HG03571 (cell line): Measurements from ENCODE around the gene ADCY6.

Source experiments
- ATAC-seq: cut with Tn5 transposase; IDR thresholded peaks from one replicate; pipeline ENCODE4 v1.9.1; 2021; ENCODE audit not compliant: unreplicated experiment

Gene ADCY6

DNA sequence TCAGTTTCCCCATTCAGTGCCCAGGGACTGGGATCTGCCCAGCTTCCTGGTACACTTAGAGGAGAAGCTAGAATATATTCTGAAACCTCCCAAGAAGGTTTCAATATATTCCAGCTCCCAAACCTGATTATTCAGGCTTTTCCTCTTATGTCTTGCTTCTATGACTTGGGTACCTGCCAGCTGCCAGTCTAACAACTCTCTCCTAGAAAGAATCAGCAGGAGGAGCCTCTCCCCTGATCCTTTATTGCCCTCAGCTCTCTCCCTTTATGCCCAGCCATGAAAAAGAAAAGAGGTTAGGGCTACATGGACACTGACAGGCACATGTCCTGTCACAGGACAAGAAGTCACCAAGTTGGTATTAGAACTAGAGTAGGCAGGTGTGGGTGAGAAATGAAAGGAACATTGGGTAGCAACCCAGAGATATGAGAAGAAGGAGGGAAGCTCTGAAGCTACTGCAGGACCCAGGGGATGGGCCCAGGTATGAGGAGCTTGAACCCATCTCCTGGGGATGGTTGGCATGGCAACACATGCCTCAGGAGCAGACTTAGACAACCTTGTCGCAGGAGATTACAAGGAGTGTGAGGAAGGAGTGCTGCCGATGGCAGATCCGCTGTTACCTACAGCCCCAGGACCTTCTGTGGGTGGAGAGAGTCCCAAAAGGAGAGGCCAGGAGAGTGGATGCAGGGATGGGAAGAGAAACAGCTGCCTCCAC is 27.4 kb upstream of the ADCY6 start:
- no peak for ATAC-seq

DNA sequence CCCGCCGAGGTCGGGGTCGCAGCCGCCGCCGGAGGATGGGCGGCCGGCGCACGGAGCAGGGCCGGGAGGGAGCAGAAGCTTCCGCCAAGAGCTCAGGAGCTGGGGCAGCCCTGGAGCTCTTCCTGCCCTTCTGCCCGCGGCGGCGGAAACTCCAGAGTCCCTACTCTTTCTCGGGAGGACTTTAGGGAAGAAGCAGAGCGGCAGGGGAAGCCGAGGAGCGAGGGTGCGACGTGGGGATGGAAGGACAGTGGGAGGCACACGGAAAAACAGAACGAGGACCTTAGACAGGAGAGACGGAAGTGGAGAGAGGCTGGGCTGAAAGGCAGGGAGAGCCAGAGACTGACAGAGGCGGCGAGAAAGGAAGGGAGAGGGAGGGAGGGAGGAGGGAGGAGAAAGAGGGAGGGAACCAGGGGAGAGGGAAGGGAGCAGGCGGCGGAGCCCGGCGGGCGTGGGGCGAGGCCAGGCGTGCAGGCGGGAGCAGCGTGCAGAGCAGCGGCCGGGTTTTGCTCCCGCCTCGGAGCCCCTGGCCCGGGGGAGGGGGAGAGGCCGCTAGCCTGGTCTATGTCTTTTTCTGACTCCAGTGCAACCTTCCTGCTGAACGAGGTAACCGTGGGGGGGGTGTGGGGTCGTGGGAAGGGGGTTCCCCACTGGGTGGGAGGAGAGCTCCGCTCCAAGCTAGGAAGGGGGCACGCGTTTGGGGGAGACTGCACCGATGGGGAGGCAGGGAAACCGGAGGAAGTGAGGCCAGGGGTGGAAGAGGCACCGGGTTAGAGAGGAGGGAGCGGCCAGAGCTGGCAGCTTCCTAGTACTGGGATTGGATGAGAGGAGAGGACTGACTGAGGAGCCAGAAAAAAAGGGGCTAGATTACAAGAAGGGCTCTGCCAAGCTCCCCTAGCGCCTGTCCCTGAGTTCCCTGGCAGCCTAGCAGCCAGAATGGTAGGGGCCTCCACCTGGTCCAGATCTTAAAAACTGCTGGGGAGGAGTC is 26.5 kb upstream of the ADCY6 start:
- peak; percentile 13 for ATAC-seq

DNA sequence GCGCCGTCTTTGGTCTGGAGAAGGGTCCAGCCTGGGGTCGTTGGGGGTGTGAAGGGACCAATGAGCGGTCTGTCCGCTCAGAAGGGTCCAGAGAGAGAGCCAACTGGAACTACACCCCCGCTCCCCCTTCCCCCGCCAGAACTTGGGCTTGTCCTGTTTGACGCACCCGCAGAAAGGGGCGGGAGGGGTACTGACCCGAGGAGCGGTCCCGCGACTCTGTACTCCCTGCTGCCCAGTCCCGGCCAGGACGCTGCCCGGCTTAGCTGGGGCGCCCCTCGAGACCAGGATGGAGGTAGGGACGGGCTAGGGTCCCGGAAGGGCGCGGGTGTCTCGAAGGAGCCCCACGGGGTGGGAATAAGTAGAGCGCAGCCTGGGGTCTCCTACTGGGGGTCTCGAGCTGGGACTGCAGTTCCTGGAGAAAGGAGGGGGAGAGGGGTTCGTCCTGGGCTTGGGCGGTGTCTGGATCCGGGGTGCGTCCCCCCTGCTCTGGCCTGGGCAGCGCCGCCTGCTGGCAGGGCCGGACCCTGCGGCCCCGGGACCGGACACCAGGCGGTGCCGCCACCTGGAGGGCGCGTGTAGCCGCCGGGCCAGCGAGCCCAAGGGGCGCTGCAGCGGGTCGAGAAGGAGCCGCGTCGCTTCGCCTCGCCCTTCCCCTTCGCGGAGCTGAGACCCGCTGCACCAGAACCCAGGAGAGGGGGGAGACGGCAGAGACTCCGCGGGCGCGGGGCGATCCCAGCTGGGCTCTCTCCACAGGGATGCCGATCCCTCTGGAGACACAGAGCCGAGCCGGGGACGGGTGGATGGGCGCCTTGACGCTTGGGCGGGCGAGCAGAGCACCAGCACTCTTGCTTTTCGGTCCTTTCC is 25.6 kb upstream of the ADCY6 start:
- ATAC-seq = peak; percentile 83

DNA sequence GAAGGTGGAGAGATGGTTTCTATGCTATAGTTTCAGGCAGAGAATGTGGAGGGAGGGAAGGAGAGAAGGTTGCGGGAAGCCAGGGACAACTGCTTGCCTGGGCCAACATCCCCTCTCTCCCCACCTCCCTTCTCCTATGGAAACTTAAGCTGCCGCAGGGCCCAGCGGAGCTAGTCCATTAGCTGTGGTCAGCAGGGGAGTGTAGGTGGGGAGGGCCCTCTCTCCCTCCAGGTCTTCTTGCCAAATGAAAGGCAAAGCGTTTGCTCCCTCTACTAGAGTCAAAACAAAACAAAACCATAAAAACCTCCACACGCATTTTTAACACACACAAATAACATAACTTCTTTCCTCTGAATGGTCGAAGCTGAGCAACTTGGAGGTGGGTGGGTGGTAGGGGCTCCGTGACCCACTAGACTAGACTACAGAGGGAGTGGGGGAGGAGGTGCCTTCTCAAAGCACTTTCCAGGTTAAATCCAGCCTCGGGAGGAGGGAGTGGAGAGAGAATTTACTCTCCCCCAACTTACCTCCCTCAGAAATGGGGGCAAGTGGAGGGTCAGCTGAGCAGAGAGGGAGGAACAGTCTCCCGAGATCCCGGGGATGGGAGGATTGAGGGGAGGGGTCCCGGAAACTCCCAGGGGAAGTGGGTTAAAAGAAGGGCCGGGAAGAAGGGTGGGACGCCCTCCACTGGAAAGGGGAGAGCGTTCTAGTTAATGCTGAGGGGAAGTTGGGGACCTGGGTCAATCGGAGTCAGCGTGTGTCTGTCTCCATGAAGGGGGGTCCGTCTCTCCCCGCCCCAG is 24.8 kb upstream of the ADCY6 start:
- ATAC-seq = no peak

DNA sequence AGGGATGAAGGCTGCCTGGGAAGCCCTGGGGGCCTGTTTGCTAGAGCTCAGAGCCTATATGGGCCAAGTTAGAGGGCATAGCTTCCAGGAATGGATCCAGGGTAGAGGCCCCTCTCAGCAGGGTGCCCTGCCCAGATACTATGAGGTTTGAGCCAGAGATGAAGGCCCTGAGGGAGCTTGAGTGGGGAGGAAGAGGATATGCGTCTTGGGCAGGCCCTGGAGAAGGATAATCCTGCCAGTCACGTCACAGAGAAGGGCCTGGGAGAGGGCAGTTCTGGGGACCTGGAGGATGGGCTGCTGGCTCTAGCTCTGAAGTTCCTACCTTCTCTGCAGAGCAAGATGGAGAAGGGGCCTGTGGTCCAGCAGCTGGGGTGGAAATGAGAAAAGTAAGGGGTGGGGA is 23.5 kb upstream of the ADCY6 start:
- no peak for ATAC-seq

DNA sequence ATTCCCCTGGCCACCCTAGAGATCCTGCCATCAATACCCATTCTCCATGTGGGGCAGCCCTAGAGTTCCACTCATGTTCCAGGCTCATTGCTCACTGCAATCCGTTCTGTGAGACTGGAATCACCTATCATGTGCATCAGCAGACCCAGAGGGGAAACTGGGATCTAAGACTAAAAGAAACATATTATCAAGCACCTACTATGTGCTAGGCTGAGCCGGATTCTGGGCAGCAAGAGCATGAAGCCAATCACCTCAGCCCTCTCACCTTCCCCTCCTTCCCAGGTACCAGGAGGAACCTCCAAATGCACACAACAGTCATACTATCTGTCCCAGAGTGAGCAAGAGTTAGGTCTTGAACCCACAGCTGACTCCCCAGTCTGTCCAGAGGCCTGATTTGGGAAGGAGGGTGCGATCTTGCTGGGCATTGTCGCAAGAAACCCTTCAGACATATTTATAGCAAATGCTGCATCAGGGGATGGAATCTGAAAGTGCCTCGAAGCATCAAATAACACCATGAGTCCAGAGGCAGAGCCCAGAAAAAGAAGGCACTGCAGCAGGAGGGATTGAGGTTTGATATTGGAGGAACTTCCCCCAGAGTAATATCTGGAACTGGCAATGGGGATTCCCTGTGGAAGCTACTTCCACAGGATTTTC is 22.7 kb upstream of the ADCY6 start:
- ATAC-seq = no peak

DNA sequence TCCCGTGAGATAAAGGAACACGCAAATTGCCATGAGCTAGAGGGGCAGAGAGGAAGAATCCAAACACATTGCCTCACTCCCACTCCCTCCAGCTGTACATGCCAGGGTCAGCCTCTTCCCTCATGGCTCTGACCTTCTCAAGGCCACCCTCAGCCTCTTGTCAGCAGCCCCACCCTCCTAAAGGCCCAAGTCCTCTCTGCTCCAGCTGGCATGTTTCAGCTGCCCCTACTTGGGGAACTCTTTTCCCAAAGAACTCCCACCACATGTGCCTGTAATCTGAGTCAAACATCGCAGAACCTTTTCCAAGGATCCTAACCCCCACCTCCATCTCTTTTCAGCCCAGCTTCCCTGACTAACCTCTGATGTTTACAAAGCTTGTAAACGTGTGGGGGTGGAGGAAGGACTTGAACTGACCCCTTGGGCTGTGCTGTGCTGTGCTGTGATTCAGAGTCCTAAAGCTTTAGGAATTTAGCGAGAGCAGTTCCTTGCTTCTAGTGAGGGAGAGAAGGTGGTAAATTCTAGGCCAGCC is 22.1 kb upstream of the ADCY6 start:
- ATAC-seq = no peak

DNA sequence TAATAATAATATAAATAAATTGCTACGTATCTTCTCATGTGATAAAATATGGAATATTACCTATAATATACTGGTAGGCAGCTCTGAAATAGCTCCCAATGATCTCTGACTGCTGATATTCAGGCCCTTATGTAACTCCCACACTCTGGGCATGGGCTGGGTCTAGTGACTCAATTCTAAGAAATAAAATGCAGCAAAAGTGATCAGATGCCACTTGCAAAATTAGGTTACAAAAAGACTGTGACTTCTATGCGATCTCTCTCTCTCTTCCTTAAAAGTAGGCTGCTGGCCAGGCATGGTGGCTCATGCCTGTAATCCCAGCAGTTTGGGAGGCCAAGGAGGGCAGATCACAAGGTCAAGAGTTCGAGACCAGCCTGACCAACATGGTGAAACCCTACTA is 19.1 kb upstream of the ADCY6 start:
- no peak for ATAC-seq

DNA sequence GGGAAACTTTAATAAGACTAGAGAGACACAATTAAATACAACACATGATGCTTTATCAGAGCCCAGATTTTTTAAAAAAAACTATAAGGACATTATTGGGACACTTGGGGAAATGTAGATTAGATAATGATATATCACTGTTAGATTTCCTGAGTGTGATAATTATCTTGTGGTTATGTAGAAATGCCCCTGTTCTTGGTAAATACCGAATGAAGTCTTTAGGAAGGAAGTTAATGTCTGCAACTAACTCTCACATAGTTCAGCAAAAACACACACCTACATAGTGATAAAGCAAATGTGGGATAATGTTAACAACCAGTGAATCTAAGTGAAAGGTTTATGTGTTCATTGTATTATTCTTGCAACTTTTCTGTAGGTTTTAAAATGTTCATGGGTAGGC is 14.8 kb upstream of the ADCY6 start:
- ATAC-seq = no peak

DNA sequence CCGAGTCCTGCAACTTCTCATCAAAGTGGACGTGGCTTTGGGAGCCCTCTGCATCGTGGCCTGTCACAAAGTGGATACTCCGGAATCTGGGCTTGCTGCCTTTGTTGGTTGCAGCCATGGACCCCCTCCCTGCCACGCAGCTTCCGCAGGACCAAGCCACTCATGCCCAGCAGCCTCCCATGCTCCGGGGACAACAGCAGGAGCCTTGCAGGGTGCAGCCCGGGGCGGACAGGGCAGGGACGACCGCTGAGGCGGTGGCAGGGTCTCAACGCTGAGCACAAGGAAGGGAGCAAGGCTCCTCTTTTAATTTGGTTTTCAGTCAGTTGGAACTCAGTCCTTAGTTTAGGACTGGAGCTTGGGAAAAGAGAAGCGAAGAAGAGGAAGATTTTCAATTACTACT is 12.1 kb upstream of the ADCY6 start:
- no peak for ATAC-seq

DNA sequence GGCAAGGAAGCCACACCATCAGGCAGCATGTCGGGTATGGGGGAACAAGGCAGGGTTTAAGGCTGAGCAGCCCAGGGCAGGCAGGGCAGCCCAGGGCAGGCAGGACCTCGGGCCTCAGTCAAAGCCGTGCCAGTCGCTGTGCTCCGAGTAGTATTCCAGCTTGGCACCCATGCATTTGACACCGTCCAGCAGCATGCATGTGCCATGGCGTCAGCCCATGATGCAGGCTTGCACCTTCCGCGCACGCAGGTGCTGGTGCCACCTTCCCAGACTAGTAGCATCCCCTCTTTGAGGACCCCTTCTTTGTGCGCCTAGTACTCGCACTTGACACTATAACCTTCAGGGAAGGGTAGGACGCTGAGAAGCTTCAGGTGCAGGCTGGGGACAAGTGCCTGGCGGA is 11.6 kb upstream of the ADCY6 start:
- ATAC-seq = no peak

DNA sequence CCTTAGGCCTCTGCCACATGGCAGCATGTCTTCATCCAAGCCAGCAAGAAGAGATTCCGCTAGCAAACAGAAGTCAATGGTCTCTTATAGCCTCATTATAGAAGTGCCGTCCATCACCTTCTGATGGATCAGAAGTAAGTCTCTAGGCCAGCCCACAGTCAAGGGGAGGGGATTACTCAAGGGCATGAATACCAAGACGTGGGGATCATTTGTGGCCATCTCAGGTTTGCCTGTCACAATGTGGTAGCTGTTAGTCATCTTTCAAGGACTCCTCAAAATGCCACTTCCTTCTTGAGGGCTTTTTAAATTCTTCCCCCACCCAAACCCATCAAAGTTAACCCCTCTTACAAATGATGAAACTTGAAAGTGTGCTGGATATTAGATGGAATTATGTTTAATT is 8.1 kb upstream of the ADCY6 start:
- no peak for ATAC-seq

DNA sequence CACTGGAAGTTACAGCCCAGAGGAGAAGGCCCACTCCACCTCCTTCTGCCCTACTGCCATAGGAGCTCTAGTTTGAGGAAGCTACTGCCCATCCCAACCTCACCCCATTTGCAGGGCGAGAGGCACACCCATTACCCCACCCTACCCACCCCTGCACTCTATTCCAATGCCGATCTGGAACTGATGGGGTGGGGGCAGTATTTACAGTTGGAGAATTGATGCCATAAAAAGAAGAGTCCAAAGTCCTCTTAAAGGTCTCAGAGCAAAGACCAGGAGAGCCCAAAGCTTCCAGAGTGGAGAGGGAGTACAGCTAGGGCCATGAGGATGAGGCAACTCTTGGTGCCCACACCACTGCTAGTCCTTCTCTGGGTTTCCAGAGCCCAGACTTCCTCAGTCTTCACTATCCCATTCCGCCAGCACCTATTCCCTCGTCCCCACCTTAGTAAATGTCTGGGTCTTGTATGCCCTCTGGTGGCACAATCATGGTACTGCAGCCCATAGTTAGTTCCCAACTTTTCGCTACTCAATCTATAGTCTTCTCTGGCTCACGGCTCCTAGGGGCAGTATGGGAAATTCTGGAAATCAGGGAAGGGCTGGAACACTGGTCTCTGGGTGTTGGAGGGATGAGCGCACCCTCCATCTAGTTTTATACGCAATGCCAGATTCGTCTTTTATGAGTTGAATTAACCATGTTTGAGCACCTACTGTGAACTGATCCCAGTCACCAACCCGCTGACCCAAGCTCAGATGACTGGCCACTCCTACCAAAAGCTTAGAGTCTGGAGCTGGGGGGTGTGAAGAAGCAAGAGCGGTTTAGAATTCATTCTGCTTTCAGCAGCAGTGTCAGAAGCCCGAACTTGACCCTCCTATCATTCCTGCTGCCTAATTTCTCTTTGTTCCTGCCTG is 6.9 kb upstream of the ADCY6 start:
- ATAC-seq = no peak

DNA sequence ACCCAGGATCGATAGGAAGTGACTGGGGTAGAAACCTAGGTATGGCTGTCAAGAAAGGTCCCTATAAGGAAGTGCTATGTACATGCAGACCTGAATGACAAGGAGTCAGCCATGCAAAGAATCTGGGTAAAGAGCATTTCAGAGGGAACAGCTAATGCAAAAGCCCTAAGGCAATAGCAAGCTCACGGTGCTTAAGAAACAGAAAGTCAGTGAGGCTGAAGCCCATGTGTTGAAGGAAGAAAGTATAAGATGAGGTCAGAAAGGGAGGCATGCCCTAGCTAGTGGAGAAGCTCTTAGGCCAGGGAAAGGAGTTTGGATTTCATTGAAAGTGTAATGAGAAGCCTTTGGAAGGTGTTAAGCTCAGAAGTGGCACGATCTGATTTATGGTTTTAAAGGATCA is 6.0 kb upstream of the ADCY6 start:
- no peak for ATAC-seq

DNA sequence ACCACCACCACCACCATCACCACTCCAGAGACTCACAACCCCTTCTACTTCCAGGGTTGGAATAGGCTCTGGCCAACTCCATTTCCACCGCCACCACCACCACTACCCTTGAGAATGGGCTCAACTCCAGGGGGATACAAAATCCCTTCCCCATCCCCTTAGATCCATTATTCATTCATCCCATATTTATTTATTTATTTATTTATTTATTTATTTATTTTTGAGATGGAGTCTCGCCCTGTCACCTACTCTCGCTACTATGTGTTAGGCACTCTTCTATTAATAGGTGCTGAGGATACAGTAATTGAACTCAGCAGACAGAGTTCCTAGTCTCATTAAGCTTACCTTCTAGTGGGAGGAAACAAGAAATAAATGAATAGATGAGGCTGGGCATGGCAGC is 4.8 kb upstream of the ADCY6 start:
- ATAC-seq = no peak

DNA sequence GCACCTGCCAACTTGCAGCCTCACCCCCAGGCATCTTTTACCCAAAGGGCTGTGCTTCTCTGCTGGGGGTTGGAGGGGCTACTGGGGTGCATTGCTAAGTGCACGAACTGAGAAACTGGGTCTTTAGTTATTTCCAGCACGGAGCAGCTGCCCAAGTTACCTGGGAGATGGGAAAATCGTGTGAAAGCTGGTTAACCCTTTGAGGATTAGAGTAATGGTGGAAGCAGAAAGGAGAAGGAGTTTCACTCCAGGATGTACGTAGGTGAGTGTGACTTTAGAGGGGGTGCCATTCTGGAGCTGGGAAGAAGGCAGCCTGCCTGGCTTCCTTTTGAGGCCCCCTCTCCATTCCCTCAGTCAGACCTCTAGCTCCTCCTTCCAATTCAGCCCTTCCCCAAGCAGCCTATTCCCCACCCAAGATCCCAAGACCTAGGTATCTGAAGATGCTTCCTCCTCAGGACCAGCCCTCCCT is 1.0 kb upstream of the ADCY6 start:
- ATAC-seq = no peak

DNA sequence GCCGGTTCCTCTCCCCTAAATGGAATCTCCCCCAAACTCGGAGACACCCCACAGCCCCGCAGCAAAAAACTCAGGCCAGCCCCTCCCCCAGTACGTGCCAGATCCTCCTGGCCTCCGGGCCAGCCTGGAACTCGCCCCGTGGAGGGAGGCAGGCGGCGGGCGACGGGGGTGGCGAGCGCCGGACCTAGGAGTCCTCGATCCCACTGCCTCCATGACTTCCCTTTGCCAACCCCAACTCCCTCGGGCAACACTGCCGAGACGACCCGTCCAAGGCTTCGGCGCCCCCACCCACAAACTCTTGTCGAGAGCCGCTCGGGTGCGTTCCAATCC is 400 bp downstream of the ADCY6 start:
- no peak for ATAC-seq

DNA sequence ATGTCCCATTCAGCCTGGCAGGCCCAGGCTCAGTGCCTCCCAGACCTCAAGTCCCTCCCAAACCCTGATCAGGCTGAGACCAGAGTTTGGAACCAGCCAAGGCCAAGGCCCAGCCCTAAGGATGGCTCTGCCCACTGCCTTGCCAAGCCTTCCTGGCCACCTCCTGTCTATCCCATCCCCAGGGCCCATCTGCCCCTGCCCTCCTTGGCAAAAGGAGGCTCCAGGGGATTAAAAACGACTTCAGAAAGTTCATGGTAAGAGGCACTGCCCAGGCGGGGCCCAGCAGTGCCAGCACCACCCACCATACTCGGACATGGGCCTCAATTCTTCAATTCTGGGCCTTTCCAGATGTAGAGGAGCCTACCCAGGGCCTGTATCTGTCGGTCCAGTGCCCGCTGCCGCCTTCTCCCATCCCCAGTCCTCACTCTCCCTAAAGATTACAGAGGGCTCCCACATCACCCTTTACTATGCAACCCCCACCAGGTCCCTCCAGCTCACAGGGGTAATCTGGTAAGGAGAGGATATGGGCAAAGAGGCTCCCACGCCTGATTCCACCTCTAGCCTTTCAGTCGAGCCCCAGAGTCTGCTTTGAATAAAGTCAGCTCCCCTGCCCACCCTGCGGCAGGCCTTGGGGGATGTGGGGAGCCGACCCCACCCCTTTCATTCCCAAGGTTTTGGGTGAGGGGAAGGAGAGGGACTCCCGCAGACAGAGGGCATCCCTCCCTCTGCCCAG is 932 bp downstream of the ADCY6 start:
- ATAC-seq = no peak
